ENCODE data around the gene ZBED2. TPM values are rescaled to one million over a fixed set of nuclear protein-coding genes. Genes with fewer than 3 reads are reported as not detected.

Gene ZBED2
- polyA plus RNA-seq, 1 donor (not counting 4 experiments of a cell fraction or from before 2014, with no cell fraction given) = 120 TPM

GRCh38 chr3:111568911-111569310 is 26.2 kb downstream of the ZBED2 start:
- Histone ChIP-seq H4K20me1 (ENCODE audit: control insufficient read depth, extremely low read depth, insufficient read depth, low read length) (no peaks in the 10 kb centered on the region), H3K9ac (ENCODE audit: control insufficient read depth, extremely low read depth, insufficient read depth, low read length) (no peak overlapping the region), H3K79me2 (ENCODE audit: control insufficient read depth, insufficient read depth, low read length) (no peaks in the 10 kb centered on the region), H3K4me1 (ENCODE audit: control insufficient read depth, extremely low read depth, insufficient read depth, low read length) (no peaks in the 10 kb centered on the region), H3K4me3 (ENCODE audit: control insufficient read depth in 2 of 3, extremely low read depth in 1 of 3, insufficient read depth in 2 of 3, low read depth in 1 of 3, low read length in 3 of 3) (no peak overlapping the region), H2AFZ (ENCODE audit: control insufficient read depth, low read length) (no peak overlapping the region), H3K36me3 (ENCODE audit: control insufficient read depth in 2 of 2, extremely low read depth in 1 of 2, insufficient read depth in 2 of 2, low read length in 2 of 2) (no peaks in the 10 kb centered on the region), H3K27me3 (ENCODE audit: control insufficient read depth, extremely low read depth, insufficient read depth, low read length) (no peaks in the 10 kb centered on the region), H3K27ac (ENCODE audit: control insufficient read depth, insufficient read depth, low read length) (no peak overlapping the region), H3K9me3 (ENCODE audit: control insufficient read depth, low read depth, low read length) (no peaks in the 10 kb centered on the region), H3K9me1 (ENCODE audit: control insufficient read depth, extremely low read depth, insufficient read depth, low read length) (no peaks in the 10 kb centered on the region), H3K4me2 (ENCODE audit: control insufficient read depth, extremely low read depth, insufficient read depth, low read depth, low read length) (no peak overlapping the region)
- DNase-seq (ENCODE audit: low read depth, low spot score) (no peak), FAIRE-seq (no peak)
- dilution Hi-C loops (cut with MboI; ENCODE audit: extremely low pct_ligation_motif_present, low sequenced_read_pairs) = no loop called here
- TF ChIP-seq EZH2 (IDR thresholded peaks at IDR 0.05; ENCODE audit: low read length) = no peak
- no peak for TF ChIP-seq CTCF (optimal IDR thresholded peaks at IDR 0.05 in 1 of 3, IDR thresholded peaks at IDR 0.05 in 1 of 3, conservative IDR thresholded peaks at IDR 0.05 in 1 of 3; ENCODE audit: extremely low read depth in 1 of 3, insufficient read depth in 2 of 3, low read length in 3 of 3)

GRCh38 chr3:111568355-111568754 is 26.8 kb downstream of the ZBED2 start:
- TF ChIP-seq CTCF (optimal IDR thresholded peaks at IDR 0.05 in 1 of 3, IDR thresholded peaks at IDR 0.05 in 1 of 3, conservative IDR thresholded peaks at IDR 0.05 in 1 of 3; ENCODE audit: extremely low read depth in 1 of 3, insufficient read depth in 2 of 3, low read length in 3 of 3) = no peak
- TF ChIP-seq EZH2 (IDR thresholded peaks at IDR 0.05; ENCODE audit: low read length) = no peak
- Histone ChIP-seq H3K79me2 (ENCODE audit: control insufficient read depth, insufficient read depth, low read length) (no peaks in the 10 kb centered on the region), H3K4me1 (ENCODE audit: control insufficient read depth, extremely low read depth, insufficient read depth, low read length) (no peaks in the 10 kb centered on the region), H2AFZ (ENCODE audit: control insufficient read depth, low read length) (no peak overlapping the region), H3K36me3 (ENCODE audit: control insufficient read depth in 2 of 2, extremely low read depth in 1 of 2, insufficient read depth in 2 of 2, low read length in 2 of 2) (no peaks in the 10 kb centered on the region), H3K9me1 (ENCODE audit: control insufficient read depth, extremely low read depth, insufficient read depth, low read length) (no peaks in the 10 kb centered on the region), H4K20me1 (ENCODE audit: control insufficient read depth, extremely low read depth, insufficient read depth, low read length) (no peaks in the 10 kb centered on the region), H3K9me3 (ENCODE audit: control insufficient read depth, low read depth, low read length) (no peaks in the 10 kb centered on the region), H3K4me3 (ENCODE audit: control insufficient read depth in 2 of 3, extremely low read depth in 1 of 3, insufficient read depth in 2 of 3, low read depth in 1 of 3, low read length in 3 of 3) (no peak overlapping the region), H3K27me3 (ENCODE audit: control insufficient read depth, extremely low read depth, insufficient read depth, low read length) (no peaks in the 10 kb centered on the region), H3K4me2 (ENCODE audit: control insufficient read depth, extremely low read depth, insufficient read depth, low read depth, low read length) (no peak overlapping the region), H3K27ac (ENCODE audit: control insufficient read depth, insufficient read depth, low read length) (no peak overlapping the region), H3K9ac (ENCODE audit: control insufficient read depth, extremely low read depth, insufficient read depth, low read length) (no peak overlapping the region)
- DNase-seq (ENCODE audit: low read depth, low spot score) (no peak), FAIRE-seq (no peak)
- dilution Hi-C loops (cut with MboI; ENCODE audit: extremely low pct_ligation_motif_present, low sequenced_read_pairs) = no loop called here

All from keratinocyte (primary cell).